ENCODE measurements around the gene FAM241A. TPM values are rescaled to one million over a fixed set of nuclear protein-coding genes. Genes with fewer than 3 reads are reported as not detected.
"Not testable (repeated sequence)": the region's sequence is repeated elsewhere in the genome, so short reads cannot be mapped to it uniquely, and the experiment has no call there.

The FAM241A gene
- polyA plus RNA-seq, 1 experiment, result 0.36 TPM

DNA sequence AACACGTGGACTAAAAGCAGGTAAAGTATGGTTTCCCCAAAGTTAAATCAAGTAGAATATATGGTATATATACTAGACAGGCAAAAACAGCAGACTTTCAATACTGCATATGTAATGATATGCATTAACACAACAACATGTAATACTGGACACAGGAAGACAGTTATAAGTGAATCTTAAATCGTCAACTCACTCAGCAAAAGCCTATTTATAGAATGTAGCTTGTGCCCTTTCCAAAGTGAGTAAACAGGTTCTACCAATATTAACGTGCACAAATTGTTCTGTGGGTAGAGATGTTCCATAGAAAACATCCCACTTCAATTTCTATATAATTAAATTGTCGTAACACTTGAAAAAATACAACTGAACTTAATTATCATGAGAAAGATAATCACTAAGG lies 30.6 kb downstream of the FAM241A start:
- ChIA-PET POLR2A (no interaction called here), CTCF (no interaction called here)
- DNase-seq (ENCODE audit: low read depth, low spot score), result no peak
- no peak overlapping the region for H3K27ac ChIP-seq (ENCODE audit: low read depth, low read length)
- no peaks in the 10 kb centered on the region for H3K27me3 ChIP-seq (ENCODE audit: control insufficient read depth, insufficient read depth, low read length)
- TF ChIP-seq, protein P1, sequence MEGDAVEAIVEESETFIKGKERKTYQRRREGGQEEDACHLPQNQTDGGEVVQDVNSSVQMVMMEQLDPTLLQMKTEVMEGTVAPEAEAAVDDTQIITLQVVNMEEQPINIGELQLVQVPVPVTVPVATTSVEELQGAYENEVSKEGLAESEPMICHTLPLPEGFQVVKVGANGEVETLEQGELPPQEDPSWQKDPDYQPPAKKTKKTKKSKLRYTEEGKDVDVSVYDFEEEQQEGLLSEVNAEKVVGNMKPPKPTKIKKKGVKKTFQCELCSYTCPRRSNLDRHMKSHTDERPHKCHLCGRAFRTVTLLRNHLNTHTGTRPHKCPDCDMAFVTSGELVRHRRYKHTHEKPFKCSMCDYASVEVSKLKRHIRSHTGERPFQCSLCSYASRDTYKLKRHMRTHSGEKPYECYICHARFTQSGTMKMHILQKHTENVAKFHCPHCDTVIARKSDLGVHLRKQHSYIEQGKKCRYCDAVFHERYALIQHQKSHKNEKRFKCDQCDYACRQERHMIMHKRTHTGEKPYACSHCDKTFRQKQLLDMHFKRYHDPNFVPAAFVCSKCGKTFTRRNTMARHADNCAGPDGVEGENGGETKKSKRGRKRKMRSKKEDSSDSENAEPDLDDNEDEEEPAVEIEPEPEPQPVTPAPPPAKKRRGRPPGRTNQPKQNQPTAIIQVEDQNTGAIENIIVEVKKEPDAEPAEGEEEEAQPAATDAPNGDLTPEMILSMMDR (IDR thresholded peaks at IDR 0.05; ENCODE audit: low read depth, low read length), result no peak
- H3K9me3 ChIP-seq (ENCODE audit: control insufficient read depth, insufficient read depth, low read length), result no peaks in the 10 kb centered on the region
- H3K4me3 ChIP-seq (ENCODE audit: low read depth, low read length), result no peak overlapping the region

DNA sequence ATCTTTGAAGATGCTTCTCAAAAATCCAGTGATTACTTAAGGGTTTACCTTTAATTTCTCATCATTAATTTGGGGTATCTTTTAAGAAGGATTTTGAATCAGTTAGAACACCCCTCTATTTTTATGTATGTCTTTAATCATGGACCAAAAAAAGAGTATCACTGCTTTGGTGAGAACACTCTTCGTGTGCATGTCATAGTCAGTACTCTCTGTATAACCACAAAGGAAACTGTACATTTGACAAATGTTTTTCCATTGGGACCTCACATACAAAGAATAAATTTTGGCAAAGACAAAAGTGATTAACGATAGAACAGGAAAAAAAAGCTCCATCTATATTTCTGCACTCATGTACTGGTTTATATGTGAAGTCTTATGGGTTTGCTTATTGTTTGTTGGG lies 31.3 kb downstream of the FAM241A start:
- H3K27me3 ChIP-seq (ENCODE audit: control insufficient read depth, insufficient read depth, low read length), result no peaks in the 10 kb centered on the region
- H3K4me3 ChIP-seq (ENCODE audit: low read depth, low read length), result no peak overlapping the region
- H3K27ac ChIP-seq (ENCODE audit: low read depth, low read length), result no peak overlapping the region
- DNase-seq (ENCODE audit: low read depth, low spot score), result no peak
- CTCF ChIA-PET, result interaction anchor here (1.0 to 1.2 kb wide), 2 partner anchors 38 to 76 kb away, joined by 3 to 4 read pairs; no protein-coding TSS in a partner anchor
- TF ChIP-seq, protein P1 (IDR thresholded peaks at IDR 0.05; ENCODE audit: low read depth, low read length), result no peak
- no peaks in the 10 kb centered on the region for H3K9me3 ChIP-seq (ENCODE audit: control insufficient read depth, insufficient read depth, low read length)
- POLR2A ChIA-PET, result no interaction called here

DNA sequence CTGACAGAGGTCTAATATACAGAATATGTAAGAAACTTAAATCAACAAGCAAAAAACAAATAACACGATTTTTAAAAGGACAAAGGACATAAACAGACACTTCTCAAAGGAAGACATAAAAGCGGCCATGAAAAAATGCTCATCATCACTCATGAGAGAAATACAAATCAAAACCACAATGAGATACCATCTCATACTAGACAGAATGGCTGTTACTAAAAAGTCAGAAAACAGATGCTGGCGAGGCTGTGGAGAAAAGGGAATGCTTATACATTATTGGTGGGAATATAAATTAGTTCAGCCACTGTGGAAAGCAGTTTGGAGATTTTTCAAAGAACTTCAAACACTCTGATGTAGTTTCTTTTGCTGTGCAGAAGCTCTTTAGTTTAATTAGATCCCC lies 33.5 kb downstream of the FAM241A start:
- POLR2A ChIA-PET; H3K27me3 ChIP-seq (ENCODE audit: control insufficient read depth, insufficient read depth, low read length); H3K27ac ChIP-seq (ENCODE audit: low read depth, low read length); H3K9me3 ChIP-seq (ENCODE audit: control insufficient read depth, insufficient read depth, low read length); DNase-seq (ENCODE audit: low read depth, low spot score); H3K4me3 ChIP-seq (ENCODE audit: low read depth, low read length); CTCF ChIA-PET: not testable (repeated sequence)

DNA sequence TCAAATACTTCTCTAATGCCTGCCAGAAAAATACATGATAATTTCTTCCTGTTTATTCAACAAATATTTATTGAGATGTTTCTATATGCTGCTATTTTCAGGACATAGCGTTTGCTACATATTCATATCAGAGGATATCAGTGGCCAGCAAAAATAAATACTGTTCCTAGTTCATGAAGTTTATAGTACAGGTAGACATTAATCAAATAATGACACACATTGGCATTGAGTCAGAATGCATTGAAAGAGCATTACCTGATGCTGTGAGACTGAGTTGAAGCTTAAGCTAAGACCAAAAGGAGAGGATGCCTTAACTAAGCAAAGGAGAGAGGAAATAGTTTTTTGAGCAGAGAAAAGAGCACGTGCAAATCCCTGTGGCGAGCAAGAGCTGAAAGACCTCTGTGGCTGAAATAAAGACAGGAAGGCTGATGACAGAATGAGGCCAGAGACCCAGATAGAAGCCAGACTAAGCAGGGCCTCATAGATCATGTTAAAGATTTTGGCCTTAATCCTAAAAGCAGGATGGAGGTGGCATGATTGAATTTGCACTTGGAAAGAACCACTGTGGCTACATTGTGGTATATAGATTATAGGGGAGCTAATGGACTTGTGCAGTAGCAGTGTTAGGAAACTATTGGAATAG lies 36.2 kb downstream of the FAM241A start:
- TF ChIP-seq, protein P1 (IDR thresholded peaks at IDR 0.05; ENCODE audit: low read depth, low read length), result no peak
- ChIA-PET CTCF (no interaction called here), POLR2A (no interaction called here)
- H3K27ac ChIP-seq (ENCODE audit: low read depth, low read length), result no peak overlapping the region
- H3K9me3 ChIP-seq (ENCODE audit: control insufficient read depth, insufficient read depth, low read length), result no peaks in the 10 kb centered on the region
- no peak for DNase-seq (ENCODE audit: low read depth, low spot score)
- no peaks in the 10 kb centered on the region for H3K27me3 ChIP-seq (ENCODE audit: control insufficient read depth, insufficient read depth, low read length)
- H3K4me3 ChIP-seq (ENCODE audit: low read depth, low read length), result no peak overlapping the region

DNA sequence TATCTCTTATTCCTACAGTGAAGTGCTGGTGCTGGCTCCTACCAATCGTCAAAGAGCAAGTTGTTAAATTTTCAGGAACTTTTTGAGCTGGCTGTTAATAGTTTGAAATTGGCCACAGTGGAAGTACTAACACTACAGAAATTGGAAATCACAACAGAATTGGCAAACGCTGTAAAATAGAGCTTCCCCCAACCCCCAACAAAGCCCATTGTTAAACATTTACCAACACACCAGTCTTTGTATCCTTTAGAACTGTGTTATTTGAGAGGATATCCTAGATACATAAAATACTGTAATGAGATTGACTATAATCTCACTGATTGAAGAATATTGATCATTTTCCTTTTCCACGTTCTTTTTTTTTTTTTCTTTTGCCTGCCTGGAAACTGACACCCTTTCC lies 37.4 kb downstream of the FAM241A start:
- TF ChIP-seq, protein P1 (IDR thresholded peaks at IDR 0.05; ENCODE audit: low read depth, low read length), result no peak
- Histone ChIP-seq H3K4me3 (ENCODE audit: low read depth, low read length) (no peak overlapping the region), H3K27me3 (ENCODE audit: control insufficient read depth, insufficient read depth, low read length) (no peaks in the 10 kb centered on the region), H3K9me3 (ENCODE audit: control insufficient read depth, insufficient read depth, low read length) (no peaks in the 10 kb centered on the region), H3K27ac (ENCODE audit: low read depth, low read length) (no peak overlapping the region)
- no peak for DNase-seq (ENCODE audit: low read depth, low spot score)
- ChIA-PET POLR2A (no interaction called here), CTCF (interaction anchor here (1.2 kb wide), 1 partner anchor 53 kb away, joined by 3 read pairs; no protein-coding TSS in a partner anchor)

Measured in AG04450 (cell line).